Endothelial cell of umbilical vein (primary cell): ENCODE measurements around the gene DCLK2. TPM values are rescaled to one million over a fixed set of nuclear protein-coding genes. Genes with fewer than 3 reads are reported as not detected.

Source experiments
- BruUV-seq: library from RNA; stranded (reverse); fragments of 400-500 nt; replicated peaks from 2 replicates; lab custom pipeline; 2021; lab: Mats Ljungman, UMichigan
- CTCF ChIA-PET: fragments of 300-600, 350-600 bp; sonication (Branson Sonifier 250); formaldehyde crosslinking; loops from one replicate; lab custom pipeline; 2021; ENCODE audit warnings: antibody characterized with exemption, inconsistent platforms; lab: Charles Lee
- POLR2A ChIA-PET: fragments of 300-600, 350-600 bp; sonication (Branson Sonifier 250); formaldehyde crosslinking; loops from one replicate; lab custom pipeline; 2021; ENCODE audit warnings: antibody characterized with exemption, inconsistent platforms; lab: Charles Lee
- DNase-seq: peaks from one replicate; pipeline ENCODE4 v3.0.0-alpha.2; 2011; ENCODE audit warnings: low read depth, low spot score
- FAIRE-seq: peaks from 2 replicates; lab custom pipeline; 2011; peaks lifted over from hg19 to GRCh38; lab: Jason Lieb, UNC
- H2AFZ ChIP-seq: 2 replicates; pipeline ENCODE4 v1.6.0; 2012; ENCODE audit warnings: low read depth, low read length, control low read depth, inconsistent platforms
- H3K27ac ChIP-seq: 2 replicates; pipeline ENCODE4 v1.5.1; 2011; ENCODE audit warnings: low read depth, mild to moderate bottlenecking, control low read depth, low read length, moderate library complexity; ENCODE audit not compliant: insufficient read depth
- H3K27me3 ChIP-seq, 2 experiments: 2 replicates each; pipeline versions ENCODE4 v1.6.0 to v1.6.1; 2011; ENCODE audit warnings: low read length in 2 of 2, mixed read lengths in 1 of 2; ENCODE audit not compliant: control insufficient read depth in 2 of 2, insufficient read depth in 2 of 2
- H3K36me3 ChIP-seq, 2 experiments: 2 replicates in 1 of 2; 3 replicates in 1 of 2; pipeline ENCODE4 v1.5.1; 2011; ENCODE audit warnings: low read length in 2 of 2, mild to moderate bottlenecking in 1 of 2, moderate library complexity in 1 of 2; ENCODE audit not compliant: control insufficient read depth in 2 of 2, insufficient read depth in 2 of 2; ENCODE audit errors: extremely low read depth in 1 of 2
- H3K4me1 ChIP-seq: 3 replicates; pipeline ENCODE4 v1.5.1; 2011; ENCODE audit warnings: mild to moderate bottlenecking, low read length; ENCODE audit not compliant: control insufficient read depth, insufficient read depth; ENCODE audit errors: extremely low read depth
- H3K4me2 ChIP-seq: 2 replicates; pipeline ENCODE4 v1.6.1; 2011; ENCODE audit warnings: low read length, control low read depth, mixed read lengths; ENCODE audit not compliant: insufficient read depth
- H3K4me3 ChIP-seq, 3 experiments: fragments of 200-600 bp in 1 of 3; sonication (generic), shearing (Covaris generic) in 1 of 3; replicated peaks in 1 of 3; 2 replicates each; pipeline ENCODE4 v1.5.1; 2011 to 2016; ENCODE audit warnings: control low read depth in 3 of 3, low read length in 3 of 3, mild to moderate bottlenecking in 2 of 3, inconsistent platforms in 1 of 3, low read depth in 1 of 3, moderate library complexity in 1 of 3; ENCODE audit not compliant: insufficient read depth in 1 of 3
- H3K79me2 ChIP-seq: 2 replicates; pipeline ENCODE4 v1.6.0; 2012; ENCODE audit warnings: low read length, inconsistent platforms; ENCODE audit not compliant: control insufficient read depth, insufficient read depth
- H3K9ac ChIP-seq: replicated peaks from 2 replicates; pipeline ENCODE3; 2011; ENCODE audit warnings: low read length, control low read depth; ENCODE audit not compliant: insufficient read depth; ENCODE audit errors: extremely low read depth
- H3K9me1 ChIP-seq: replicated peaks from 3 replicates; pipeline ENCODE4 v1.6.0; 2011; ENCODE audit warnings: mild to moderate bottlenecking, low read length; ENCODE audit not compliant: control insufficient read depth, insufficient read depth; ENCODE audit errors: extremely low read depth
- H3K9me3 ChIP-seq: replicated peaks from 2 replicates; pipeline ENCODE4 v1.5.1; 2012; ENCODE audit warnings: low read length, inconsistent platforms; ENCODE audit not compliant: control insufficient read depth, insufficient read depth
- H4K20me1 ChIP-seq: replicated peaks from 2 replicates; pipeline ENCODE3; 2011; ENCODE audit warnings: mild to moderate bottlenecking, low read length; ENCODE audit not compliant: control insufficient read depth, insufficient read depth; ENCODE audit errors: extremely low read depth
- EZH2 ChIP-seq: IDR thresholded peaks from 2 replicates; pipeline ENCODE4 v1.6.1; 2012; ENCODE audit warnings: borderline replicate concordance, low read depth, mild to moderate bottlenecking, moderate library complexity, low read length, inconsistent platforms; ENCODE audit not compliant: severe bottlenecking
- FOS ChIP-seq: IDR thresholded peaks from 2 replicates; pipeline ENCODE4 v1.6.1; 2011; ENCODE audit warnings: mild to moderate bottlenecking, low read length, moderate library complexity, borderline replicate concordance; ENCODE audit not compliant: insufficient read depth
- GATA2 ChIP-seq: IDR thresholded peaks from 2 replicates; pipeline ENCODE4 v1.7.0; 2011; ENCODE audit warnings: low read depth, mild to moderate bottlenecking, moderate library complexity, mixed read lengths, low read length; ENCODE audit not compliant: insufficient read length, insufficient read depth
- JUN ChIP-seq: IDR thresholded peaks from 2 replicates; pipeline ENCODE4 v1.6.1; 2011; ENCODE audit warnings: borderline replicate concordance, low read depth; ENCODE audit not compliant: insufficient read length, insufficient read depth
- MYC ChIP-seq: IDR thresholded peaks from one replicate; pipeline ENCODE4 v1.6.1; 2011; ENCODE audit warnings: mild to moderate bottlenecking, low read depth, low read length
- POLR2A ChIP-seq: IDR thresholded peaks from 2 replicates; pipeline ENCODE4 v1.6.1; 2012; ENCODE audit warnings: low read depth, mild to moderate bottlenecking, control low read depth, low read length
- POLR2AphosphoS5 ChIP-seq: IDR thresholded peaks from 2 replicates; pipeline ENCODE4 v1.6.1; 2012; ENCODE audit warnings: low read depth, mild to moderate bottlenecking, control low read depth, low read length, moderate library complexity; ENCODE audit not compliant: insufficient read depth
- dilution Hi-C: fragments of 300-500 bp; cut with MboI; formaldehyde crosslinking; loops from one replicate; pipeline ENCODE4 v1.15.0; 2019; ENCODE audit warnings: low sequenced_read_pairs; ENCODE audit not compliant: extremely low pct_ligation_motif_present
- intact Hi-C: fragments of 100-400 bp; cut with micrococcal nuclease; formaldehyde crosslinking; loops from one replicate; pipeline ENCODE4 v1.10.0; 2022
- polyA plus RNA-seq, 4 experiments: library from polyadenylated mRNA; depleted of rRNA in 3 of 4; stranded (reverse) in 3 of 4; unstranded in 1 of 4; fragments of >200 nt; gene quantifications; 2 replicates each; pipeline versions ENCODE4 v1.2.1 to v1.2.3, GENCODE V29; 2011 to 2012; ENCODE audit warnings: missing spikeins in 1 of 4
- total RNA-seq: library from RNA; stranded (reverse); gene quantifications from 2 replicates; pipeline ENCODE4 v1.2.3, GENCODE V29; 2021
- TF ChIP-seq, protein P1 (sequence below), 2 donors: IDR thresholded peaks; 1 replicate in 1 of 2; 2 replicates in 1 of 2; pipeline ENCODE4 v1.5.1; 2011; ENCODE audit warnings: low read length in 2 of 2, mild to moderate bottlenecking in 2 of 2, moderate library complexity in 2 of 2, control low read depth in 1 of 2, inconsistent platforms in 1 of 2, low read depth in 1 of 2; ENCODE audit not compliant: insufficient read depth in 1 of 2; ENCODE audit errors: extremely low read depth in 1 of 2
- TF ChIP-seq, protein P2 (sequence below): IDR thresholded peaks from 2 replicates; pipeline ENCODE4 v1.6.1; 2011; ENCODE audit not compliant: insufficient read depth, insufficient read length

DCLK2 gene
- total and polyA plus RNA-seq, 2 donors (not counting 3 experiments of a cell fraction or from before 2014, with no cell fraction given), result 1.7 to 4.7 TPM

- Histone ChIP-seq H2AFZ (no peak overlapping the region), H3K4me3 (no peak overlapping the region), H3K36me3 (no peaks in the 10 kb centered on the region), H3K27ac (no peak overlapping the region), H3K27me3 (no peaks in the 10 kb centered on the region), H3K9ac (no peak overlapping the region), H3K4me2 (no peak overlapping the region), H3K79me2 (no peaks in the 10 kb centered on the region), H4K20me1 (no peaks in the 10 kb centered on the region), H3K9me3 (no peaks in the 10 kb centered on the region), H3K9me1 (no peaks in the 10 kb centered on the region), H3K4me1 (no peaks in the 10 kb centered on the region)
- DNase-seq (no peak), FAIRE-seq (no peak)
- intact Hi-C loops (no loop called here), dilution Hi-C loops (no loop called here)
- CTCF ChIA-PET, result no interaction called here
- no TSS peak for BruUV-seq
- TF ChIP-seq FOS (no peak), EZH2 (no peak), GATA2 (no peak), JUN (no peak), MYC (no peak), POLR2AphosphoS5 (no peak), POLR2A (no peak)
- TF ChIP-seq, protein P1, sequence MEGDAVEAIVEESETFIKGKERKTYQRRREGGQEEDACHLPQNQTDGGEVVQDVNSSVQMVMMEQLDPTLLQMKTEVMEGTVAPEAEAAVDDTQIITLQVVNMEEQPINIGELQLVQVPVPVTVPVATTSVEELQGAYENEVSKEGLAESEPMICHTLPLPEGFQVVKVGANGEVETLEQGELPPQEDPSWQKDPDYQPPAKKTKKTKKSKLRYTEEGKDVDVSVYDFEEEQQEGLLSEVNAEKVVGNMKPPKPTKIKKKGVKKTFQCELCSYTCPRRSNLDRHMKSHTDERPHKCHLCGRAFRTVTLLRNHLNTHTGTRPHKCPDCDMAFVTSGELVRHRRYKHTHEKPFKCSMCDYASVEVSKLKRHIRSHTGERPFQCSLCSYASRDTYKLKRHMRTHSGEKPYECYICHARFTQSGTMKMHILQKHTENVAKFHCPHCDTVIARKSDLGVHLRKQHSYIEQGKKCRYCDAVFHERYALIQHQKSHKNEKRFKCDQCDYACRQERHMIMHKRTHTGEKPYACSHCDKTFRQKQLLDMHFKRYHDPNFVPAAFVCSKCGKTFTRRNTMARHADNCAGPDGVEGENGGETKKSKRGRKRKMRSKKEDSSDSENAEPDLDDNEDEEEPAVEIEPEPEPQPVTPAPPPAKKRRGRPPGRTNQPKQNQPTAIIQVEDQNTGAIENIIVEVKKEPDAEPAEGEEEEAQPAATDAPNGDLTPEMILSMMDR (IDR thresholded peaks at IDR 0.05; ENCODE audit: extremely low read depth in 1 of 2, insufficient read depth in 1 of 2, low read depth in 1 of 2, low read length in 2 of 2), result no peak
- TF ChIP-seq, protein P2, sequence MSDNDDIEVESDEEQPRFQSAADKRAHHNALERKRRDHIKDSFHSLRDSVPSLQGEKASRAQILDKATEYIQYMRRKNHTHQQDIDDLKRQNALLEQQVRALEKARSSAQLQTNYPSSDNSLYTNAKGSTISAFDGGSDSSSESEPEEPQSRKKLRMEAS, result no peak
- POLR2A ChIA-PET, result no interaction called here
Observed at GRCh38 chr4:150094676-150095075, 16.4 kb downstream of the DCLK2 start.
